Measurements from ENCODE around the gene TRIM29. TPM values are rescaled to one million over a fixed set of nuclear protein-coding genes. Genes with fewer than 3 reads are reported as not detected.

The TRIM29 gene
- total and polyA plus RNA-seq, 12 donors, result 0.17 to 0.64 (median 0.30) TPM; not detected in 9

GRCh38 chr11:120151536-120151935, 13.6 kb upstream of the TRIM29 start:
- DNase-seq (no peak), ATAC-seq (no peak)
- Histone ChIP-seq H3K36me3 (no peaks in the 10 kb centered on the region), H3K27me3 (peaks cover 0 to 60% (median 25%) of the 10 kb centered on the region in 7 donors), H3K9me3 (peaks cover 0 to 29% (median 0%) of the 10 kb centered on the region in 11 donors), H3K4me3 (no peak overlapping the region), H3K4me1 (no peaks in the 10 kb centered on the region), H3K27ac (no peak overlapping the region)
- no peak for TF ChIP-seq CTCF (IDR thresholded peaks at IDR 0.05)
- intact Hi-C loops (cut with DNase I), result no loop called here
- WGBS, 2 donors, result 67 to 73% methylated on average over 1 of the region's 1 CpG

GRCh38 chr11:120149246-120149645, 11.3 kb upstream of the TRIM29 start:
- intact Hi-C loops (cut with DNase I), result no loop called here
- WGBS, 2 donors, result 83 to 89% methylated on average over 3 of the region's 3 CpGs
- Histone ChIP-seq H3K4me1 (no peaks in the 10 kb centered on the region), H3K27ac (no peak overlapping the region), H3K4me3 (no peak overlapping the region), H3K27me3 (peaks cover 0 to 59% (median 48%) of the 10 kb centered on the region in 7 donors), H3K36me3 (no peaks in the 10 kb centered on the region), H3K9me3 (peaks cover 0 to 18% (median 0%) of the 10 kb centered on the region in 11 donors)
- DNase-seq (no peak), ATAC-seq (no peak)
- TF ChIP-seq CTCF (IDR thresholded peaks at IDR 0.05), result no peak

- DNase-seq (no peak), ATAC-seq (no peak)
- H3K4me3 ChIP-seq, result no peak overlapping the region
- peaks cover 0 to 66% (median 61%) of the 10 kb centered on the region in 7 donors for H3K27me3 ChIP-seq
- H3K9me3 ChIP-seq, result peaks cover 0 to 18% (median 0%) of the 10 kb centered on the region in 11 donors
- no peaks in the 10 kb centered on the region for H3K4me1 ChIP-seq
- H3K27ac ChIP-seq, result no peak overlapping the region
- intact Hi-C loops (cut with DNase I), result no loop called here
- H3K36me3 ChIP-seq, result no peaks in the 10 kb centered on the region
- WGBS, 2 donors, result 57% methylated on average over 5 of the region's 5 CpGs
- TF ChIP-seq CTCF (IDR thresholded peaks at IDR 0.05), result no peak
Measured at GRCh38 chr11:120147950-120148270, 10.0 kb upstream of the TRIM29 start.

GRCh38 chr11:120147094-120147949, 9.4 kb upstream of the TRIM29 start:
- Histone ChIP-seq H3K4me3 (no peak overlapping the region), H3K36me3 (no peaks in the 10 kb centered on the region), H3K27ac (no peak overlapping the region), H3K27me3 (peaks cover 0 to 70% (median 65%) of the 10 kb centered on the region in 7 donors), H3K9me3 (peaks cover 0 to 18% (median 0%) of the 10 kb centered on the region in 11 donors), H3K4me1 (no peaks in the 10 kb centered on the region)
- intact Hi-C loops (cut with DNase I), result no loop called here
- DNase-seq (no peak), ATAC-seq (peak in 1 of 8 donors; percentile 53)
- 72 to 79% methylated on average over 17 of the region's 17 CpGs for WGBS, 2 donors
- TF ChIP-seq CTCF (IDR thresholded peaks at IDR 0.05), result no peak
